Measurements from ENCODE around the gene DYNLT1.
"Not testable (repeated sequence)": the region's sequence is repeated elsewhere in the genome, so short reads cannot be mapped to it uniquely, and the experiment has no call there.

The DYNLT1 gene

GRCh38 chr6:158644231-158645063 is at the start of gene DYNLT1:
Gene DYNLT1 (minus strand): TSS chr6:158644743. CDS start chr6:158644708, 35 bp downstream.
- peak; percentile 83 for DNase-seq (ENCODE audit: low read depth)

- no peak for DNase-seq (ENCODE audit: low read depth)
These were observed 44.3 kb upstream of the DYNLT1 start for GRCh38 chr6:158688860-158689259.

GRCh38 chr6:158687506-158687905 is 43.0 kb upstream of the DYNLT1 start:
- no peak for DNase-seq (ENCODE audit: low read depth)

DNA sequence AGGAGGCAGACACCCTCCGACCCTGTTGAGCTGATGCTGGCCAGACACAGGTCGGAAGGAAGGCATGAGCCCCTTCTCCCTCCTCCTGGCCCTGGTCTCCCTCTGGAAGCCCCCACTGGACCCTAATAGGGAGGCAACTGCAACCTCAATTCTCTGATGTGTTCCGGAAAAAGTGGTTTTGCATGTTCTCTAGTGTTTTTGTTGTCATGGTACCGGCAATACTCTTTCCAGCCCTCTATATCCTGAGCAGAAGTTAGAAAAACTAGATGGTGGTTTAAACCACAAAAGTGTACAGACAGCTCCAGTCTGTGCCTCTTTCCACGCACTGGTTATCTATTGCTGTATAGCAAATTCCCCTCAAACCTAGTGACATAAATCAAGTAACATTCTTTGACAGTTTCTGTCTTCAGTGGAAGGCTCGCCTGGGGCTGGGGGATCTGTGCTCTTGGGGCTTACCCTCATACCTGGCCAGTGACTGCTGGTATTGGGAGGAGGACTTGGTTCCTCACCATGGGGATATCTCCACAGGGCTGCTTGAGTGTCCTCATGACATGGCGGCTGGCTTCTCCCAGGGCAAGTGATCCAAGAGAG is 42.3 kb upstream of the DYNLT1 start:
- no peak for DNase-seq (ENCODE audit: low read depth)

- DNase-seq (ENCODE audit: low read depth): no peak
These were observed 41.8 kb upstream of the DYNLT1 start for GRCh38 chr6:158686311-158686710.

- no peak for DNase-seq (ENCODE audit: low read depth)
These were observed 40.3 kb upstream of the DYNLT1 start for GRCh38 chr6:158684745-158685324.

GRCh38 chr6:158684311-158684710 is 39.8 kb upstream of the DYNLT1 start:
- DNase-seq (ENCODE audit: low read depth): no peak

- DNase-seq (ENCODE audit: low read depth): no peak
These were observed 35.9 kb upstream of the DYNLT1 start for GRCh38 chr6:158680481-158680880.

GRCh38 chr6:158680015-158680414 is 35.5 kb upstream of the DYNLT1 start:
- no peak for DNase-seq (ENCODE audit: low read depth)

DNA sequence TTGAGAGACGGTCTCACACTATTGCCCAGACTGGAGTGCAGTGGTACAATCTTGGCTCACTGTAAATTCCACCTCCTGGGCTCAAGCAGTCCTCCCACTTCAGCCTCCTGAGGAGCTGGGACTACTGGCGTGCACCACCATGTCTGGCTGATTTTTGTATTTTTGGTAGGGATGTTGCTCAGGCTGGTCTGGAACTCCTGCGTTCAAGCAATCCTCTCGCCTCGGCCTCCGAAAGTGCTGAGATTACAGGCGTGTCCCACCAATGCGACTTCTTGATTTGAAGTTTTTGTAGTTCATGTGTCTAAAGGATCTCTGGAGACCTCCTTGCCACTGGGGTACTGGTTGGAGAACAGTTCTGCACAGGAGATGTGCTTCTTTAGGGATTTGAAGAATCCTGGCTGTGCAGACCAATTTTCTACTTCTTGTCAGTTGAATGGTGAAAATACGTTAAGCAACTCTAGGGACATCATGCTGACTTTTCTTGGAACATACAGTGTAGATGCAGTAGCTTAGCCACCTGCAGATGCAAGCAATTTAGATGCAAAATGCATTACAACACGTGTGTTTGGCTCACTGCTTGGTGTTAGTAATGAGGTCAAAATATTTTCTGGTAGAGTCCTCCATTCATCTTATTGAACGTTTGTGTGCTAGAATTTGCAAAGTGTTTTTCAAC is 33.5 kb upstream of the DYNLT1 start:
- DNase-seq (ENCODE audit: low read depth): no peak

GRCh38 chr6:158677094-158677493 is 32.6 kb upstream of the DYNLT1 start:
- DNase-seq (ENCODE audit: low read depth): not testable (repeated sequence)

- DNase-seq (ENCODE audit: low read depth): no peak
These were observed 30.0 kb upstream of the DYNLT1 start for GRCh38 chr6:158674342-158675131.

- no peak for DNase-seq (ENCODE audit: low read depth)
These were observed 28.2 kb upstream of the DYNLT1 start for GRCh38 chr6:158672726-158673125.

- not testable (repeated sequence) for DNase-seq (ENCODE audit: low read depth)
These were observed 27.6 kb upstream of the DYNLT1 start for GRCh38 chr6:158672119-158672518.

GRCh38 chr6:158669145-158670035 is 24.8 kb upstream of the DYNLT1 start:
- DNase-seq (ENCODE audit: low read depth): no peak

DNA sequence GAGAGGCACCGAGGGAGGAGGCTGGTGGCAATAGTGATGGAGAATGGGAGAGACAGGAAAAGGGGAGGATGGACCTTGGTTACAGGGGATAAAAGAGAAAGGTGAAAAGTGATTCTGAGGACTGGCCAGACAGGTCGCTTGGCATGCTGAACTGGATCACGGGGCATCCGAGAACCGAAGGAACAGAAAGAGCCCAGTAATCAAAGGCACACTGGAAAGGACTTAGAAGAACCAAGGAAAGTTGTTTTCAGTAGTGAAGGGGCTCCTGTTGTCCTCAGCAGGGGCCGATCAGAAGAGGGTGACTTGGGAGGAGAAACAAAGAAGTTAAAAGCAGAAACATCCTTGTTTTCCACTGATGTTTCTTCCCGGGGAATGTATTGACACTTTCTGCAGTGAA is 24.2 kb upstream of the DYNLT1 start:
- DNase-seq (ENCODE audit: low read depth): no peak

DNA sequence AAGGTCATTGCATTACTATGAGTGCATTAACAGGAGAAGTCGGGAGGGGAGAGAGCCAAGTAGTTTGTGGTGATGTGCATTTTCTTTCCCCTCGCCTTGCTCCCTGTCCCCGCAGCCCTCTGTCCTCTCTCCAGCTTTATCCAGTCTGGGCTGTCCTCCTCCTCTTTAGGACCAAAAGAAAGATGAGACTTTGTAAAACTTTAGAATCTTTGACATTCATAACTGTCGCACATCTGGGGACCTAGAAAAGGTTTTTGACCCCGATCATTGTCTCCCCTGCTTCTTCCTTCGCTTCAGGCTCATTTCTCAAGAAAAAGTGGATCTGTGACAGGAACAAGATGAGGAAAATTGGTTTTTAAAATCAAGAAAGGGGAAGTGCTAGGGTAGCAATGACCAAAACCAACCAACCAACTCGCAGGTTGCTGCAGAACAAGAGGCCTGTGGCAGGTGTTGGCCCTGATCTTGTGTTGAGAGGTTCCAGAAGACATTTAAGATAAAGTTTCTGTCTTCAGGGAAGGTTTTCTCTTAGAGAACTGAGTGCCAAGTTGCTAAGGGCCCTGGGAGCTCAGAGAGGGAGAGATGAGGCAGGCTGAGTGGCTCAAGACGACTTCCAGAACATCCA is 22.9 kb upstream of the DYNLT1 start:
- DNase-seq (ENCODE audit: low read depth): no peak

- peak; percentile 71 for DNase-seq (ENCODE audit: low read depth)
These were observed 22.3 kb upstream of the DYNLT1 start for GRCh38 chr6:158666628-158667359.

GRCh38 chr6:158665332-158665731 is 20.8 kb upstream of the DYNLT1 start:
- no peak for DNase-seq (ENCODE audit: low read depth)

Data from GM04504 (cell line).